Astrocyte (in vitro differentiated cells and primary cell): ENCODE data around the gene TPM1.

Experiments
- EZH2 ChIP-seq: IDR thresholded peaks from 2 replicates; pipeline ENCODE4 v1.6.1; 2012; ENCODE audit warnings: mild to moderate bottlenecking, low read length, inconsistent platforms; ENCODE audit not compliant: insufficient read depth
- TF ChIP-seq, protein P1 (sequence below): IDR thresholded peaks from 2 replicates; pipeline ENCODE4 v1.5.1; 2011; ENCODE audit warnings: low read depth, mild to moderate bottlenecking, inconsistent platforms, low read length, moderate library complexity; ENCODE audit not compliant: insufficient read depth

DNA sequence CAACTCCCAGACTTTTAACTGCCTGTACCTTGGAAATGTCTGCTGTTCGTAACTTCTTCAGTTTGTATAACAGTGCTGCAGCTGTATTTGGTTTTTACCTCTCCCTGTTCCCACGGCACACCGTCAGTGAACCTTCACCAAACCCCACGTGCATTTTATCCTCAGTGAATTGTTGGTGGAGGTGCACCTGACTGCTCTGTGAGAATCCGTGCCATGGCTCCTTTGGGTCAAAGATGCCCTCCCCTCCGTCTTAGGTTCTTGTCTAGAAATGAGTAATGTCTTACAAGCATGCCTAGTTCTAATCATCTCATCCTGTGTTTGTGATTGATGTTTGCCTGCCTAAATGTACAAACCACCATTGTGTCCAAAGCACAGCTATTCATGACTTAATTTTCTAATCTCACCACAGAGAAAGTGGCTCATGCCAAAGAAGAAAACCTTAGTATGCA, 28.2 kb downstream of the TPM1 start:
- TF ChIP-seq, protein P1, sequence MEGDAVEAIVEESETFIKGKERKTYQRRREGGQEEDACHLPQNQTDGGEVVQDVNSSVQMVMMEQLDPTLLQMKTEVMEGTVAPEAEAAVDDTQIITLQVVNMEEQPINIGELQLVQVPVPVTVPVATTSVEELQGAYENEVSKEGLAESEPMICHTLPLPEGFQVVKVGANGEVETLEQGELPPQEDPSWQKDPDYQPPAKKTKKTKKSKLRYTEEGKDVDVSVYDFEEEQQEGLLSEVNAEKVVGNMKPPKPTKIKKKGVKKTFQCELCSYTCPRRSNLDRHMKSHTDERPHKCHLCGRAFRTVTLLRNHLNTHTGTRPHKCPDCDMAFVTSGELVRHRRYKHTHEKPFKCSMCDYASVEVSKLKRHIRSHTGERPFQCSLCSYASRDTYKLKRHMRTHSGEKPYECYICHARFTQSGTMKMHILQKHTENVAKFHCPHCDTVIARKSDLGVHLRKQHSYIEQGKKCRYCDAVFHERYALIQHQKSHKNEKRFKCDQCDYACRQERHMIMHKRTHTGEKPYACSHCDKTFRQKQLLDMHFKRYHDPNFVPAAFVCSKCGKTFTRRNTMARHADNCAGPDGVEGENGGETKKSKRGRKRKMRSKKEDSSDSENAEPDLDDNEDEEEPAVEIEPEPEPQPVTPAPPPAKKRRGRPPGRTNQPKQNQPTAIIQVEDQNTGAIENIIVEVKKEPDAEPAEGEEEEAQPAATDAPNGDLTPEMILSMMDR: no peak
- TF ChIP-seq EZH2: no peak
